Stomach (tissue), 9 donors: ENCODE results near the gene PLEKHM3. TPM values are rescaled to one million over a fixed set of nuclear protein-coding genes. Genes with fewer than 3 reads are reported as not detected.
A peak's percentile ranks its signal among the peaks of the same experiment; 100 is the strongest.

Experiments used
- DNase-seq, 2 donors: peaks; one replicate each; pipeline versions ENCODE4 v3.0.0 to v3.0.0-alpha.2; 2013 to 2019
- H3K27ac ChIP-seq, 5 donors: fragments of 200-600 bp in 4 of 5; sonication (generic) in 4 of 5; one replicate each; pipeline ENCODE4 v1.5.1; 2013 to 2019; ENCODE audit warnings: mild to moderate bottlenecking in 1 of 5, moderate library complexity in 1 of 5
- H3K27me3 ChIP-seq, 3 donors: fragments of 200-600 bp; sonication (generic); one replicate each; pipeline ENCODE4 v1.5.1; 2017 to 2019; ENCODE audit warnings: mixed run types in 1 of 3
- H3K36me3 ChIP-seq, 4 donors: fragments of 200-600 bp; sonication (generic); 1 replicate in 3 of 4; 2 replicates in 1 of 4; pipeline ENCODE4 v1.5.1; 2016 to 2019
- H3K4me1 ChIP-seq, 4 donors: fragments of 200-600 bp; sonication (generic); one replicate each; pipeline ENCODE4 v1.5.1; 2016 to 2019
- H3K4me3 ChIP-seq, 4 donors: fragments of 200-600 bp; sonication (generic) in 3 of 4; one replicate each; pipeline ENCODE4 v1.5.1; 2016 to 2019; ENCODE audit warnings: mild to moderate bottlenecking in 1 of 4
- H3K9me3 ChIP-seq, 4 donors: fragments of 200-600 bp; sonication (generic); one replicate each; pipeline ENCODE4 v1.5.1; 2016 to 2019
- CTCF ChIP-seq, 7 experiments: fragments of 450-650 bp in 4 of 7; fragments of 200-600 bp in 3 of 7; sonication (generic) in 3 of 7; IDR thresholded peaks; one replicate each; pipeline ENCODE4 v1.5.1; 2016 to 2019; ENCODE audit warnings: antibody characterized with exemption in 7 of 7, control low read depth in 2 of 7, mild to moderate bottlenecking in 1 of 7
- EP300 ChIP-seq: sonication (generic); formaldehyde crosslinking; IDR thresholded peaks from one replicate; pipeline ENCODE4 v1.6.1; 2017; ENCODE audit warnings: antibody characterized with exemption
- POLR2A ChIP-seq, 4 donors: fragments of 450-650 bp; IDR thresholded peaks; one replicate each; pipeline ENCODE4 v1.6.1; 2016; ENCODE audit warnings: antibody characterized with exemption in 4 of 4, control low read depth in 2 of 4, mild to moderate bottlenecking in 1 of 4, moderate library complexity in 1 of 4
- POLR2AphosphoS5 ChIP-seq, 3 donors: sonication (generic); formaldehyde crosslinking; IDR thresholded peaks; one replicate each; pipeline ENCODE4 v1.6.1; 2016; ENCODE audit warnings: antibody characterized with exemption in 3 of 3
- WGBS, 5 donors: extraction: QIAGEN DNeasy Blood & Tissue Kit in 3 of 5; methylation state at CpG; one replicate each; pipeline versions ENCODE4 v1.1.5 to v1.1.7; 2013 to 2018; 5-methylcytosine and 5-hydroxymethylcytosine counted together
- intact Hi-C: fragments of 100-400 bp; cut with DNase I; formaldehyde crosslinking; loops from one replicate; pipeline ENCODE4 v1.15.1; 2023; ENCODE audit warnings: low total_unique reads
- polyA plus RNA-seq, 3 donors: library from polyadenylated mRNA; stranded (reverse); fragments of 200-250 nt; gene quantifications; one replicate each; pipeline ENCODE4 v1.2.3, GENCODE V29; 2013
- total RNA-seq, 5 donors: library from RNA; depleted of rRNA; stranded (reverse); fragments of >200 nt; gene quantifications; one replicate each; pipeline versions ENCODE4 v1.1.0 to v1.2.3, GENCODE V29; 2014 to 2016
- donor health status: healthy with polysubstance abuse.
- donor health status: Bipolar disorder and iron deficiency.
- donor health status: healthy.

The PLEKHM3 gene
- total and polyA plus RNA-seq, 8 donors, result 2.1 to 35.1 (median 5.4) TPM

- Histone ChIP-seq H3K36me3 (no peaks in the 10 kb centered on the region), H3K27ac (no peak overlapping the region), H3K27me3 (peaks cover 0 to 6% (median 0%) of the 10 kb centered on the region in 3 donors), H3K9me3 (no peaks in the 10 kb centered on the region), H3K4me3 (no peak overlapping the region), H3K4me1 (no peaks in the 10 kb centered on the region)
- DNase-seq, result no peak
- WGBS, 5 donors, result 72 to 84% (median 76%) methylated on average over 8 of the region's 8 CpGs
- intact Hi-C loops, result no loop called here
- TF ChIP-seq POLR2AphosphoS5 (IDR thresholded peaks at IDR 0.05) (no peak), POLR2A (IDR thresholded peaks at IDR 0.05) (no peak), CTCF (IDR thresholded peaks at IDR 0.05) (no peak), EP300 (no peak)
These were observed 39.1 kb upstream of the PLEKHM3 start for GRCh38 chr2:208064220-208064961.

DNA sequence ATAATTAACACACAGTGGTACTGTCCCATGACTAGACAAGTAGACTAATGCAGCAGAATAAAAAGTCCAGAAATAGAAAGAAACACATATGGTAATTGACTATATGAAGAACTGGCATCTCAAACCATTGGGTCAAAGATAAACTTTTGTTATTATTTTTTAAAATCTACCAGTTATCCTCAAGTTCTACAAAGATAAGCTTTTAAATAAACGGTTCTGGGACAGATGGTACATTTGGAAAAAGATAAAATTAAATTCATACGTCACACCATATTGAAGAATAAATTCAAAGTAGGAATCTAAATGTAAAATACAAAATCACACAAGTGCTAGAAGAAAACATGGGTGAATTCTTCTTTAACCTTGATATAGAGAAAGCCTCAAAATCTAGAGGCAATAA lies 37.6 kb upstream of the PLEKHM3 start:
- Histone ChIP-seq H3K4me1 (no peaks in the 10 kb centered on the region), H3K36me3 (no peaks in the 10 kb centered on the region), H3K9me3 (no peaks in the 10 kb centered on the region), H3K27ac (no peak overlapping the region), H3K4me3 (no peak overlapping the region), H3K27me3 (peaks cover 0 to 6% (median 0%) of the 10 kb centered on the region in 3 donors)
- 46 to 67% (median 53%) methylated on average over 2 of the region's 2 CpGs for WGBS, 5 donors
- intact Hi-C loops, result no loop called here
- TF ChIP-seq EP300 (no peak), CTCF (IDR thresholded peaks at IDR 0.05) (no peak), POLR2AphosphoS5 (IDR thresholded peaks at IDR 0.05) (no peak), POLR2A (IDR thresholded peaks at IDR 0.05) (no peak)
- DNase-seq, result no peak

- Histone ChIP-seq H3K27ac (no peak overlapping the region), H3K4me1 (no peaks in the 10 kb centered on the region), H3K27me3 (peaks cover 0 to 6% (median 0%) of the 10 kb centered on the region in 3 donors), H3K36me3 (no peaks in the 10 kb centered on the region), H3K9me3 (no peaks in the 10 kb centered on the region), H3K4me3 (no peak overlapping the region)
- DNase-seq, result peak in 1 of 2 donors; percentile 46
- TF ChIP-seq POLR2A (IDR thresholded peaks at IDR 0.05) (no peak), CTCF (IDR thresholded peaks at IDR 0.05) (peak in 1 of 7 experiments; percentile 6), EP300 (no peak)
- 39 to 44% (median 42%) methylated on average over 4 of the region's 4 CpGs for WGBS, 5 donors
- intact Hi-C loops, result no loop called here
These were observed 36.8 kb upstream of the PLEKHM3 start for GRCh38 chr2:208062113-208062512.

- Histone ChIP-seq H3K4me3 (no peak overlapping the region), H3K4me1 (no peaks in the 10 kb centered on the region), H3K9me3 (no peaks in the 10 kb centered on the region), H3K27ac (no peak overlapping the region), H3K27me3 (peaks cover 0 to 6% (median 0%) of the 10 kb centered on the region in 3 donors), H3K36me3 (no peaks in the 10 kb centered on the region)
- 85 to 100% (median 96%) methylated on average over 1 of the region's 1 CpG for WGBS, 5 donors
- intact Hi-C loops, result no loop called here
- TF ChIP-seq POLR2A (IDR thresholded peaks at IDR 0.05) (no peak), CTCF (IDR thresholded peaks at IDR 0.05) (no peak), EP300 (no peak), POLR2AphosphoS5 (IDR thresholded peaks at IDR 0.05) (no peak)
- DNase-seq, result no peak
These were observed 31.8 kb upstream of the PLEKHM3 start for GRCh38 chr2:208057108-208057507.
